ENCODE results near the gene CCNQ. TPM values are rescaled to one million over a fixed set of nuclear protein-coding genes. Genes with fewer than 3 reads are reported as not detected.

CCNQ gene
- total RNA-seq, 2 donors from 2014 or later = 16.3 to 24.0 TPM

- Histone ChIP-seq H3K36me3 (no peaks in the 10 kb centered on the region), H3K9ac (ENCODE audit: low read depth in 2 of 2, low read length in 2 of 2) (no peak overlapping the region), H3K9me3 (no peaks in the 10 kb centered on the region), H3K27me3 (no peaks in the 10 kb centered on the region), H3K4me1 (no peaks in the 10 kb centered on the region), H3K4me3 (no peak overlapping the region), H3K27ac (no peak overlapping the region)
- no peak for DNase-seq
- intact Hi-C loops (cut with DNase I) = no loop called here
- TF ChIP-seq CTCF (IDR thresholded peaks at IDR 0.05) = no peak
Measured at GRCh38 chrX:153595859-153596857, 2.8 kb downstream of the CCNQ start.

GRCh38 chrX:153595387-153595786 lies 3.6 kb downstream of the CCNQ start:
- intact Hi-C loops (cut with DNase I) = no loop called here
- no peak for TF ChIP-seq CTCF (IDR thresholded peaks at IDR 0.05)
- no peak overlapping the region for H3K27ac ChIP-seq
- H3K4me3 ChIP-seq = no peak overlapping the region
- H3K9me3 ChIP-seq = no peaks in the 10 kb centered on the region
- DNase-seq = no peak
- H3K36me3 ChIP-seq = no peaks in the 10 kb centered on the region
- H3K9ac ChIP-seq (ENCODE audit: low read depth in 2 of 2, low read length in 2 of 2) = no peak overlapping the region
- H3K4me1 ChIP-seq = no peaks in the 10 kb centered on the region
- no peaks in the 10 kb centered on the region for H3K27me3 ChIP-seq

GRCh38 chrX:153593811-153594500 lies 5.0 kb downstream of the CCNQ start:
- H3K36me3 ChIP-seq = no peaks in the 10 kb centered on the region
- no peak overlapping the region for H3K27ac ChIP-seq
- intact Hi-C loops (cut with DNase I) = no loop called here
- H3K4me3 ChIP-seq = no peak overlapping the region
- no peak for TF ChIP-seq CTCF (IDR thresholded peaks at IDR 0.05)
- no peak for DNase-seq
- H3K27me3 ChIP-seq = no peaks in the 10 kb centered on the region
- H3K4me1 ChIP-seq = no peaks in the 10 kb centered on the region
- H3K9me3 ChIP-seq = no peaks in the 10 kb centered on the region
- H3K9ac ChIP-seq (ENCODE audit: low read depth in 2 of 2, low read length in 2 of 2) = no peak overlapping the region

- Histone ChIP-seq H3K9me3 (no peaks in the 10 kb centered on the region), H3K27ac (no peak overlapping the region), H3K9ac (ENCODE audit: low read depth in 2 of 2, low read length in 2 of 2) (no peak overlapping the region), H3K36me3 (no peaks in the 10 kb centered on the region), H3K27me3 (no peaks in the 10 kb centered on the region), H3K4me1 (no peaks in the 10 kb centered on the region), H3K4me3 (no peak overlapping the region)
- no peak for TF ChIP-seq CTCF (IDR thresholded peaks at IDR 0.05)
- DNase-seq = no peak
- intact Hi-C loops (cut with DNase I) = no loop called here
Measured at GRCh38 chrX:153592966-153593688, 5.8 kb downstream of the CCNQ start.

GRCh38 chrX:153592091-153592833 lies 6.7 kb downstream of the CCNQ start:
- Histone ChIP-seq H3K4me3 (no peak overlapping the region), H3K27me3 (no peaks in the 10 kb centered on the region), H3K36me3 (no peaks in the 10 kb centered on the region), H3K27ac (no peak overlapping the region), H3K9me3 (no peaks in the 10 kb centered on the region), H3K9ac (ENCODE audit: low read depth in 2 of 2, low read length in 2 of 2) (no peak overlapping the region), H3K4me1 (no peaks in the 10 kb centered on the region)
- intact Hi-C loops (cut with DNase I) = no loop called here
- DNase-seq = no peak
- TF ChIP-seq CTCF (IDR thresholded peaks at IDR 0.05) = no peak

All from colonic mucosa (tissue), 4 donors.